ENCODE measurements around the gene TRIM6. TPM values are rescaled to one million over a fixed set of nuclear protein-coding genes. Genes with fewer than 3 reads are reported as not detected.

TRIM6 gene
- total RNA-seq, 4 donors from 2014 or later: 1.7 to 9.9 (median 6.4) TPM

Other genes with a start within 250 kb of the TRIM6 start
- not detected for gene OR51B6, start 245.1 kb upstream of the TRIM6 start, total RNA-seq
- gene OR51M1, start 212.8 kb upstream of the TRIM6 start, total RNA-seq: not detected
- not detected for gene OR51Q1, start 174.5 kb upstream of the TRIM6 start, total RNA-seq
- gene OR51I1, start 155.1 kb upstream of the TRIM6 start, total RNA-seq: under 1 TPM in 1 of 4 donors, not detected in 3; 0.38 TPM
- not detected for gene OR51I2, start 147.3 kb upstream of the TRIM6 start, total RNA-seq
- not detected for gene OR52D1, start 108.0 kb upstream of the TRIM6 start, total RNA-seq
- not detected for gene UBQLN3, start 86.7 kb upstream of the TRIM6 start, total RNA-seq
- gene UBQLNL, start 79.9 kb upstream of the TRIM6 start, total RNA-seq: under 1 TPM in 1 of 4 donors, not detected in 3; 0.27 TPM
- under 1 TPM in 1 of 4 donors, not detected in 3; 0.38 TPM for gene OR52H1, start 48.1 kb upstream of the TRIM6 start, total RNA-seq
- gene OR52B6, start 15.8 kb upstream of the TRIM6 start, total RNA-seq: not detected
- gene TRIM34, start 28.4 kb downstream of the TRIM6 start, total RNA-seq: 1 to 10 TPM; 2.9 to 7.4 (median 6.2) TPM
- 10 to 100 TPM; 12.6 to 15.7 (median 14.9) TPM for gene TRIM5, start 88.4 kb downstream of the TRIM6 start, total RNA-seq
- 10 to 100 TPM; 16.0 to 51.9 (median 32.1) TPM for gene TRIM22, start 93.2 kb downstream of the TRIM6 start, total RNA-seq
- gene OR56B1, start 139.8 kb downstream of the TRIM6 start, total RNA-seq: not detected
- gene OR52N4, start 157.6 kb downstream of the TRIM6 start, total RNA-seq: not detected
- not detected for gene OR52N5, start 186.7 kb downstream of the TRIM6 start, total RNA-seq
- gene OR52N1, start 194.6 kb downstream of the TRIM6 start, total RNA-seq: not detected
- not detected for gene OR52N2, start 212.3 kb downstream of the TRIM6 start, total RNA-seq
- gene OR52E6, start 245.3 kb downstream of the TRIM6 start, total RNA-seq: not detected

Data from esophagus squamous epithelium (tissue), 4 donors.